ENCODE results near the gene RIMBP3C. TPM values are rescaled to one million over a fixed set of nuclear protein-coding genes. Genes with fewer than 3 reads are reported as not detected.
"Not testable (repeated sequence)": the region's sequence is repeated elsewhere in the genome, so short reads cannot be mapped to it uniquely, and the experiment has no call there.

RIMBP3C gene
- total and polyA plus RNA-seq, 2 of the 8 experiments (the other 6 are each of a cell fraction or from before 2014, with no cell fraction given) = 0.08 TPM; not detected in 1

- H4K91ac ChIP-seq (replicated peaks; ENCODE audit: insufficient read length, low read length); H3K9me3 ChIP-seq (ENCODE audit: insufficient read depth in 2 of 2, low read depth in 1 of 2, low read length in 1 of 2); H3K56ac ChIP-seq (replicated peaks; ENCODE audit: insufficient read length, low read depth, low read length); H3K4me1 ChIP-seq (replicated peaks in 1 of 4; ENCODE audit: control insufficient read depth in 3 of 4, insufficient read depth in 4 of 4, low read length in 3 of 4); FAIRE-seq; H3K79me2 ChIP-seq (ENCODE audit: control insufficient read depth in 1 of 2, insufficient read depth in 2 of 2, low read length in 2 of 2); H2BK20ac ChIP-seq (ENCODE audit: low read length); H3K27ac ChIP-seq (ENCODE audit: low read depth, low read length); H4K20me1 ChIP-seq (replicated peaks in 1 of 2; ENCODE audit: control insufficient read depth in 1 of 2, insufficient read depth in 2 of 2, low read length in 2 of 2); H2BK12ac ChIP-seq (ENCODE audit: low read depth, low read length); H3K14ac ChIP-seq (ENCODE audit: insufficient read length); DNase-seq (ENCODE audit: low read depth in 1 of 2, low spot score in 2 of 2); H3K4me3 ChIP-seq (ENCODE audit: extremely low read depth in 1 of 4, insufficient read depth in 2 of 4, low read depth in 3 of 4, low read length in 4 of 4); H2BK5ac ChIP-seq (ENCODE audit: low read depth, low read length); H3K23me2 ChIP-seq (ENCODE audit: low read depth, low read length); H3K27me3 ChIP-seq (replicated peaks in 1 of 4; ENCODE audit: control insufficient read depth in 3 of 4, extremely low read depth in 1 of 4, insufficient read depth in 3 of 4, low read length in 3 of 4); H2BK120ac ChIP-seq (replicated peaks; ENCODE audit: low read depth, low read length); H3K9ac ChIP-seq (replicated peaks in 1 of 4; ENCODE audit: extremely low read depth in 1 of 4, low read depth in 3 of 4, low read length in 3 of 4); H4K8ac ChIP-seq (ENCODE audit: extremely low read depth, insufficient read depth, low read length); POLR2A ChIA-PET (ENCODE audit: partially characterized antibody); H3K4ac ChIP-seq (replicated peaks; ENCODE audit: insufficient read length, low read depth, low read length); H3K79me1 ChIP-seq (ENCODE audit: low read depth, low read length); H3K4me2 ChIP-seq (ENCODE audit: insufficient read depth in 1 of 2, low read depth in 2 of 2, low read length in 2 of 2); H3K18ac ChIP-seq (ENCODE audit: extremely low read depth, low read length); H4K5ac ChIP-seq (ENCODE audit: insufficient read length, low read depth, low read length); H2BK15ac ChIP-seq (ENCODE audit: low read length); H2AK5ac ChIP-seq (ENCODE audit: low read depth, low read length); H2AFZ ChIP-seq (ENCODE audit: low read length); H3K36me3 ChIP-seq (ENCODE audit: control insufficient read depth in 2 of 4, insufficient read depth in 4 of 4, low read length in 3 of 4); CTCF ChIA-PET (ENCODE audit: partially characterized antibody); H3K23ac ChIP-seq (ENCODE audit: insufficient read length): not testable (repeated sequence)
- 73% methylated on average over 2 of the region's 17 CpGs; no CpG with 5 or more reads in 1 of the 2 experiments for WGBS, 2 experiments (ENCODE audit: extremely low coverage in 1 of 2, insufficient coverage in 1 of 2, insufficient read length in 1 of 2, insufficient replicate concordance in 2 of 2, low coverage in 1 of 2, low lambda C conversion rate in 2 of 2, missing lambda C conversion rate in 1 of 2)
These were observed 6.6 kb downstream of the RIMBP3C start for GRCh38 chr22:21544432-21545322.

DNA sequence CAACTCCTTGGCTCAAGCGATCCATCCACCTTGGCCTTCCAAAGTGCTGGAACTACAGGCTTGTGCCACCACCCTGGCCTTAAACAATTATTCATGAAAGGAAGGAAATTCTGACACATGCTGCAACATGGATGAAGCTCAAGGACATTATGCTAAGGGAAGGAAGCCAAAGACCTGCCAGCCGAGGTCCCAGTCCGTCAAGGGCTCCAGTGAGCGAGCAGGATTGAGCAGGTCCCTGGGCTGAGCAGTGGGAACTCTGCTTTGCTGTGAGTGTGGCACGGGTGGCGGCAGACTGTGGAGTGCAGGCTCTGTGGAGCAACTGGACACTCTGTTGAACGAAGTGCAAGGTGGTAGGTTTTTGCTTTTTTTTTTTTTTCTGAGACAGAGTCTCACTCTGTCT, 11.4 kb downstream of the RIMBP3C start:
- H3K4me3 ChIP-seq (ENCODE audit: extremely low read depth in 1 of 4, insufficient read depth in 2 of 4, low read depth in 3 of 4, low read length in 4 of 4); H3K18ac ChIP-seq (ENCODE audit: extremely low read depth, low read length); H4K8ac ChIP-seq (ENCODE audit: extremely low read depth, insufficient read depth, low read length); H3K56ac ChIP-seq (replicated peaks; ENCODE audit: insufficient read length, low read depth, low read length); H3K79me1 ChIP-seq (ENCODE audit: low read depth, low read length); H3K79me2 ChIP-seq (ENCODE audit: control insufficient read depth in 1 of 2, insufficient read depth in 2 of 2, low read length in 2 of 2); POLR2A ChIA-PET (ENCODE audit: partially characterized antibody); H2BK5ac ChIP-seq (ENCODE audit: low read depth, low read length); CTCF ChIA-PET (ENCODE audit: partially characterized antibody); DNase-seq (ENCODE audit: low read depth in 1 of 2, low spot score in 2 of 2); H3K23me2 ChIP-seq (ENCODE audit: low read depth, low read length); H2BK12ac ChIP-seq (ENCODE audit: low read depth, low read length); H2AFZ ChIP-seq (ENCODE audit: low read length); H3K9ac ChIP-seq (replicated peaks in 1 of 4; ENCODE audit: extremely low read depth in 1 of 4, low read depth in 3 of 4, low read length in 3 of 4); H2AK5ac ChIP-seq (ENCODE audit: low read depth, low read length); H3K36me3 ChIP-seq (ENCODE audit: control insufficient read depth in 2 of 4, insufficient read depth in 4 of 4, low read length in 3 of 4); H2BK15ac ChIP-seq (ENCODE audit: low read length); H3K4me2 ChIP-seq (ENCODE audit: insufficient read depth in 1 of 2, low read depth in 2 of 2, low read length in 2 of 2); H2BK120ac ChIP-seq (replicated peaks; ENCODE audit: low read depth, low read length); H4K5ac ChIP-seq (ENCODE audit: insufficient read length, low read depth, low read length); H3K23ac ChIP-seq (ENCODE audit: insufficient read length); H4K20me1 ChIP-seq (replicated peaks in 1 of 2; ENCODE audit: control insufficient read depth in 1 of 2, insufficient read depth in 2 of 2, low read length in 2 of 2); H3K4ac ChIP-seq (replicated peaks; ENCODE audit: insufficient read length, low read depth, low read length); FAIRE-seq; H3K9me3 ChIP-seq (ENCODE audit: insufficient read depth in 2 of 2, low read depth in 1 of 2, low read length in 1 of 2); H3K14ac ChIP-seq (ENCODE audit: insufficient read length); H4K91ac ChIP-seq (replicated peaks; ENCODE audit: insufficient read length, low read length); H3K4me1 ChIP-seq (replicated peaks in 1 of 4; ENCODE audit: control insufficient read depth in 3 of 4, insufficient read depth in 4 of 4, low read length in 3 of 4); H3K27me3 ChIP-seq (replicated peaks in 1 of 4; ENCODE audit: control insufficient read depth in 3 of 4, extremely low read depth in 1 of 4, insufficient read depth in 3 of 4, low read length in 3 of 4); H3K27ac ChIP-seq (ENCODE audit: low read depth, low read length); H2BK20ac ChIP-seq (ENCODE audit: low read length): not testable (repeated sequence)
- no CpG with 5 or more reads among the region's 7 CpGs for WGBS, 2 experiments (ENCODE audit: extremely low coverage in 1 of 2, insufficient coverage in 1 of 2, insufficient read length in 1 of 2, insufficient replicate concordance in 2 of 2, low coverage in 1 of 2, low lambda C conversion rate in 2 of 2, missing lambda C conversion rate in 1 of 2)
